GM19468 (cell line): Measurements from ENCODE around the gene SRP68.
"Not testable (repeated sequence)": the region's sequence is repeated elsewhere in the genome, so short reads cannot be mapped to it uniquely, and the experiment has no call there.

Experiments used
- ATAC-seq: cut with Tn5 transposase; IDR thresholded peaks from one replicate; pipeline ENCODE4 v1.9.1; 2021; ENCODE audit warnings: mild to moderate bottlenecking, moderate library complexity, moderate number of reproducible peaks; ENCODE audit not compliant: unreplicated experiment; ENCODE audit errors: extremely low read depth

The SRP68 gene

DNA sequence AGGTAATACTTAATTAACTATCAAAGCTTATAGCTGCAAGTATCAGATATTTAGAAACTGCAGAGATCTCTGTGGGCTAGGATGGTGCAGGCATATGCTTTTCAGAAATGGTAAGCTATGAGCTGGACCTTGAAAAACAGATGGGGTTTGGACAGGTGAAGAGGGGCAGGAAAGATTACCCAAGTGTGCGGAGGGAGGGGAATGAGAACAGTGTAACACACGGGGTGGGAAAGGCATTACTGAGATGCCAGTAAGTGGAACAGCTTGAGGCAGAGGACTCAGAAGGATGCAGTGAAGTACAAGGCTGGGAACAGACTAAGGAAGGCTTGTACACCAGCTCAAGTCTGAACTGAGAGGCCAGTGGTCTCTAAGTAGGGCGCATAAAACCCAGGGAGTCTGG, 23.1 kb downstream of the SRP68 start:
- no peak for ATAC-seq

DNA sequence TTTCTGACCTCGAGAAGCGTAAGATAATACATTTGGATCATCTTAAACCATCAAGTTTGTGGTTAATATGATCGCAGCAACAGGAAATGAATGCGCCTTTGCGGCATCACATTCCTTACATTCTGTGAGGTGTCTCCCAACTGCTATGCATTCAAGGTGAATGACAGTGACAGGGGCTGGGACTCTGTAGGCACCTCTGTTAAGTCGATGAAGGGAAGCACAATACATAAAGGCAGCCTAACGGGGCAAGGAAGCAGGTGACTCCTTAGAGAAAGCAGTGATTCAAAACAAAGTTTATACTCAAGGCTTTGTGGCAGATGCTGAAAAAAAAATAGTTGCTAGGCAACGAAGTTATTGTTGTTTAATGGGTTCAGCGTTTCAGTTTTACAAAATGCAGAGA, 23.6 kb downstream of the SRP68 start:
- ATAC-seq: no peak

DNA sequence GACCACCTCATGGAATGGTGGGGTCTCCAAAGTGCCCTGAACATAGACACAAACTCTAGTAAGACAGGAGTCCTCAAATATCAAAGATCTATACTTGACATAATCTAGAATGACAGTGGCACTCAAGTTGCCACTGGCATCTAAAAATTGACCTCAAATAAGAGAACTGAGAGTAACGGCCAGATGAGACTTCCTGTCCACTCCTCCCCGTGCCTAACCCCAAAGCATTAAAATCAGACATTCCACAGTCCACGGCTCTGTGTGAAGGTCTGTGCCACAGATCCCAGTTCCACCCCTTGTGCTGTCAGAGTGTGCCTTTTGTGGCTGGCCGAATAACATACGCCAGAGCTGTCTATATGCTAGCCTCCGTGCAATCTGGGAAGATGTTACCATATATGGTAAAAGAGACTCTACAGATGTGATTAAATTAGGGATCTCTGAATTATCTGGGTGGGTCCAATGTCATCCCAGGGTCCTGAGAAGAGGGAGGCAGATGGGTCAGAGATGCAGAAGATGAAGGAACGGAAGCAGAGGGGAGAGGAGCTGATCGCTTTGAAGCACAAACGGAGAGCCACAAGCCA, 24.2 kb downstream of the SRP68 start:
- no peak for ATAC-seq

DNA sequence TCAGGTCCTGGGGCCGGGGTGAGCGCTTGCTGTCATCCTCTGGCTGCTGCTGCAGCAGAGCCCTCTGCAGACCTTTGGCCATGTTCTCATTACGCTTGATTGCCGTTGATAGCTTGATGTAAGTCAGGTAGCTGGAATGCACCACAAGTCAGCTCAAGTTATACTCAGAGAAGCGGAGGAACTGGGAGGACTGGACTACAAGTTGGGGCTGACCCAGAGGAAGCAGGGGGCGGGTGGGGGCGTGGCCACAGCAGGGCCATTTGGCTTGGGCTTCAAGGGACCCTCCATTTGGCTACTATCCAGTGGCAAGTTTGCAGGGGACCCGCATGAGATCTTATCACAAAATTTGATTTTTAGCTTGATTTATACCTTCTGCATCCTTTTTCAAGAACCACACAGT, 26.3 kb downstream of the SRP68 start:
- no peak for ATAC-seq

GRCh38 chr17:76044475-76045007, 27.8 kb downstream of the SRP68 start:
- ATAC-seq: not testable (repeated sequence)

GRCh38 chr17:76042868-76043267, 29.4 kb downstream of the SRP68 start:
- not testable (repeated sequence) for ATAC-seq

GRCh38 chr17:76040376-76040775, 31.9 kb downstream of the SRP68 start:
- no peak for ATAC-seq

DNA sequence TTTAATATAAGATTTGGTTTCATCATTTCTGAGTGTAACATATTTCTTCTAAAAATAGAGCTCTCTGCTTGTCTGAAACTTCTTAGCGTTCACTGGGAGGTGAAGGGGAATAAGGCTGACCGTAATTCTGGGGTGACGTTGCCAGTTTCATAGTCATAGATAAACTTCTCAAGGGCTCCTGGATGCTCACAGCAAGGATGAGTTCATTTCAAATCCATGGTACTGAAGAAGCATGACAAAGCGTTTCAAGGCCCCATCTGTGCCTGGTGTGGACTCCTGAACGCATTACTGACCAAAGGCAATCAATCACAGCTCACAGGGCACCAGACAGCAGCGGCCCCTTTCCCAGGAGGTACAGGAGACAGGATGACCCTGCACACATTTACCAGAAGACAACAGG, 33.2 kb downstream of the SRP68 start:
- ATAC-seq: no peak

GRCh38 chr17:76038050-76038449, 34.3 kb downstream of the SRP68 start:
- no peak for ATAC-seq

DNA sequence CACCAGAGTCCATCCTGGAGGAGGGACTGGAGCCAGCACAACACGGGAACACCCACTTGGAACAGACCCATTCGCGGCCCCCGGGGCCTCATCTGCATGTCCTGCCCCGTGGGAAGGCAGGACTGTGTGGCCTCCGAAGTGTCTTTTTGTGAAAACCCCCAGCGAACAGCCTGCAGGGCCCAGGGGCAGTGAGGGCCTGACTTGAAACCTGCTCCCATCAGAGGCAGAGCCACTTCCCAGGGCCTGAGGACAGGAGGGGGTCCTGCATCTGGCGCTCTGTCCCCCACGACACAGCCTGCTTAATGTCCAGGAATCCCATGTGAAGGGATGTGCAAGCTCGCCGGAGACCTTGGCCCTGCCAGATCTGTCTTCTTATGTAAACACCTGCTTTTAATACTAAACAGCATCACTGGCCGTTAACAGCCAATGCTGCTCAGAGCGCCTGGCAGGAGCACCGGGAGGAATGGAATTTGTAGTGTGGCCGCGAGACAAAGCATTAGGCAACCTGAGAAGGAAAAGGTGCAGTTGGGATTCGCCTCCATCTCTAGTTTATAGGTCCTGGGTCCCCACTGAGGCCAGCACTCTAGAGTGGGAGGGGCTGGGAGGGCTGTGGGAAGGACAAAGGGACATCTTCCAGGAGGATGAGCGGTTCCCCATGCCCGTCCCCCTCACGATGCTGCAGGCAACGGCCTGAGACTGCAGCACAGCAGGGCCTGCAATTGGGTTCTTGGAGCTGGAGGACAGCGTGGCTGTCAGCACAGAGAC, 35.6 kb downstream of the SRP68 start:
- ATAC-seq: no peak

- no peak for ATAC-seq
These were observed 37.6 kb downstream of the SRP68 start for GRCh38 chr17:76034428-76035350.

DNA sequence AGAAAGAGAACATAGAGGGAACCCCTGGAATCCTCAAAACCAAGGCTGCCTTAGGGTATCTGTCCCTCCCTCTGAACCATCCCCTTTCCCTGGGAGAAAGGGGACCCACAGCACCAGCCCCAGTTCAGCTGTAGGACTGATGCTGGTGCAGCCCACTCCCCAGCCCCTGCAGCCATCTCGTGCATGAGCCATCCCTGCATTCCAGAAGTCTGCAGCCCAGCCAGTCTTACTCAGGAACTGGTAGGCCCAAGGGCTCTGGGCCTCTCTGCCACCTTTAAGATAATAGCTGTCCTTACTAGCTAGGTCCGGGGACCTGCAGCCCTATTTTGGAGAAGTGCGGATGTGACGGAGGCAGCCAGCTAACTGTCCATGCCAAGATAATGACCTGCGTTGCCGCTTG, 39.2 kb downstream of the SRP68 start:
- no peak for ATAC-seq

DNA sequence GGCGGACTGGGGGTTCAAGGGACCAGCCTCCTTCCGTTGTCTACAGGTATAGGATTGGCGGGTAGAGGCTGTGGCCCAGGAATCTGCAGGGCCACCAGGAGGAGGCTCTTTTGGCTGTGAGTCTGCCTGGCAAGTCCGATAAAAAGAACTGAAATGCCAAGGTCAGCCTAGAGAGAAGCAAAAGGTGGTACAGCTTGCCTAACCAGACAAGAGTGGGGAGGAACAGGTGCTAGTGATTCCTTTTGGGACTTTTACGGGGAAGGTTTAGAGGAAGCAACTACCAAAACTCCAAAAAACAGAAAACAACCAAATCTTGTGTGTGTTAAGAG, 39.6 kb downstream of the SRP68 start:
- no peak for ATAC-seq

DNA sequence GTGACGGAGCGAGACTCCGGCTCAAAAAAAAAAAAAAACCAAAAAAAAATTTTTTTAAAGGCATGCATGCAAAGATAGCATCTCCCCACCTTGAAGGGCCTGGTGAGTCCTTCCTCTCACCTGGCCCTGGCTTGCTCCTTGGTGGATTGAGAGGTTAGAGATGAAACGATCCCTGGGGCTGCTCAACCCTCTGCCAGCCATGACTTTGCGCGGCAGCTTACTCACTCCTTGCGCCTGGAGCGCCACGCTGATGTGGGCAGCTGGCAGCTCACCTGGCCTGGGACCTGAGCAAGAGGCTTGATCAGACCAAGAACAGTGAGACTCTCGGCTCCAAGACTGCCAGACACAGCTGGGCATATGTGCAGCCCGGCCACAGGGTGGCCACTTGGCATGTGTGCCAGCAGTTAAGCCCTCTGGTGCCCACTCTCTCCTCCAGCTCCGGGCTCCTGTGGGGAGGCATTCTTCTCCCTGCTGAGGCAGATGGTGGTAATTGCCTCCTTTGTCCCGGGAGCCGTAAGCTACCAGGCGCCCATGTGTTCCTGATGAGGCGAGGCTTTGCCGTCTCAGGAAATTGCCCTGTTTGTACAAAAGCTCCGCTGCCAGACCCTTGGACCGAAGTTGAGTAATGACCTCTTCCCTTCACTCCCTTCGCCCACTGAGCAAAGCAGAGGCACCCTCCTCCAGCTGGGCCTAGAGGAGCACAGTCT, 40.1 kb downstream of the SRP68 start:
- no peak for ATAC-seq

- no peak for ATAC-seq
These were observed 45.0 kb downstream of the SRP68 start, which contains the start of gene EVPL for GRCh38 chr17:76027159-76027839. EVPL (minus strand) TSS chr17:76027306; CDS start chr17:76027198, 108 bp downstream.

DNA sequence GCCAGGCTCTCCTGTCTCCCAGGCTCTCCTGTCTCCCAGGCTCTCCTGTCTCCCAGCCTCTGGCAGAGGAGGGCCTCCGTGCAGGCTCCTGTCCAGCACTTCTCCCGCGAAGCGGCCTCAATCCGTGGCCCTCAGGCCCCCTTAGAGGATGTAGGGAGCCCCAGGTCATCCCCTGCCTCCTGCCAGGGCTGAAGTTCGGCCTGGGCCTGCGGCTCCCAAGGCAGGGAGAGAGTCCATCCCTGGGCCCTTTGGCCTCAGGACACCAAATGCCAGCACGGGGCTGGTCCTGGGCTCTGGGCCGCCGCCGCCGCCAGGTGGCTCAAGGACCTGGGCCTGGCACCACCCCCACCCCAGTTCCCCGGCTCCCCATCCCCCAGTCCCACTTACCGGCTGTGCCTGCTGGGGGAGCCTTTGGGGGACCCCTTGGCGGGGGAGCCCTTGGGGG, 45.6 kb downstream of the SRP68 start:
- no peak for ATAC-seq

- ATAC-seq: no peak
These were observed 47.0 kb downstream of the SRP68 start for GRCh38 chr17:76025294-76025693.

DNA sequence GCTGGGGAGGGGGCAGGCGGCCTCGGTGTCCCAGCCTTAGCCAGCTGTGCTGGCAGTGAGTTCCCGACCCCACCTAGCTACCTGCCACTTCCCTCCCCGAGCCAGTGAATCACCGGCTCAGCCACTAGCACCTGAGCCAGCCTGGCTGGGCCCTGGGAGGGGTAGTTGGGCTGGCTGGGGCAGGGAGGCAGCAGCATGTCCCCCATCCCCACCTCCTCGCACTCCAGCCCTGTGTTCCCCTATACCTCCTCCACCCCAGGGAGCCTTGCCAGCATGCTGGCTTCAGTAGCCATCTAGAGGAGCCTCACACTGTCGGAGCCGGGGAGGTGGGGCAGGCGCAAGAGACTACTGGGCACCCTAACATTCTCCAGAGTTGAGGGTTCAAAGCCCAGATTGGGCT, 48.0 kb downstream of the SRP68 start:
- ATAC-seq: no peak

DNA sequence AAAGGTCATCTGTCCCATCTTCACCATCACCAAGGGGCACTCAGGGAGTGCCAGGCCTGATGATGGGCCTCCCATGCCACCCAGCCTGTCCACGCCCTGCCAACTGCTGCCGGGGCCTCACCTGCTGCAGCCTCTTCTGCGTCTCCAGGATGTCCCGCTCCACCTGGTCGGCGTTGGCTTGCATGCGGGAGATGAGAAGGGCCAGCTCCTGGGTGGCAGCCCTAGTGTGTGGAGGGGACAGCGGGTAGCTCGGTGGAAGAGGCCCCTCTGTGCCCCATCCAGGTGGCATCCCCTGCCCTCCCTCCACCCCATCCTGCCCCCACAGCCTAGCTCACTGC, 48.4 kb downstream of the SRP68 start:
- no peak for ATAC-seq
